Prostate gland (tissue), 2 donors: ENCODE results near the gene ZNF576.

Experiments used
- POLR2AphosphoS5 ChIP-seq: sonication (generic); formaldehyde crosslinking; IDR thresholded peaks from one replicate; pipeline ENCODE4 v1.6.1; 2017; ENCODE audit warnings: antibody characterized with exemption
- TF ChIP-seq, protein P1 (sequence below), 4 experiments: fragments of 200-600 bp in 2 of 4; fragments of 450-650 bp in 2 of 4; sonication (generic) in 2 of 4; IDR thresholded peaks; 1 replicate in 3 of 4; 2 replicates in 1 of 4; pipeline ENCODE4 v1.5.1; 2016 to 2019; ENCODE audit warnings: antibody characterized with exemption in 4 of 4, mild to moderate bottlenecking in 2 of 4, moderate library complexity in 2 of 4

GRCh38 chr19:43626838-43627237 lies 30.4 kb downstream of the ZNF576 start:
- TF ChIP-seq, protein P1, sequence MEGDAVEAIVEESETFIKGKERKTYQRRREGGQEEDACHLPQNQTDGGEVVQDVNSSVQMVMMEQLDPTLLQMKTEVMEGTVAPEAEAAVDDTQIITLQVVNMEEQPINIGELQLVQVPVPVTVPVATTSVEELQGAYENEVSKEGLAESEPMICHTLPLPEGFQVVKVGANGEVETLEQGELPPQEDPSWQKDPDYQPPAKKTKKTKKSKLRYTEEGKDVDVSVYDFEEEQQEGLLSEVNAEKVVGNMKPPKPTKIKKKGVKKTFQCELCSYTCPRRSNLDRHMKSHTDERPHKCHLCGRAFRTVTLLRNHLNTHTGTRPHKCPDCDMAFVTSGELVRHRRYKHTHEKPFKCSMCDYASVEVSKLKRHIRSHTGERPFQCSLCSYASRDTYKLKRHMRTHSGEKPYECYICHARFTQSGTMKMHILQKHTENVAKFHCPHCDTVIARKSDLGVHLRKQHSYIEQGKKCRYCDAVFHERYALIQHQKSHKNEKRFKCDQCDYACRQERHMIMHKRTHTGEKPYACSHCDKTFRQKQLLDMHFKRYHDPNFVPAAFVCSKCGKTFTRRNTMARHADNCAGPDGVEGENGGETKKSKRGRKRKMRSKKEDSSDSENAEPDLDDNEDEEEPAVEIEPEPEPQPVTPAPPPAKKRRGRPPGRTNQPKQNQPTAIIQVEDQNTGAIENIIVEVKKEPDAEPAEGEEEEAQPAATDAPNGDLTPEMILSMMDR (IDR thresholded peaks at IDR 0.05), result no peak
- no peak for TF ChIP-seq POLR2AphosphoS5
